ENCODE data around the gene CCNI.
A peak's percentile ranks its signal among the peaks of the same experiment; 100 is the strongest.
"Not testable (repeated sequence)": the region's sequence is repeated elsewhere in the genome, so short reads cannot be mapped to it uniquely, and the experiment has no call there.

CCNI gene

GRCh38 chr4:77080806-77081205 lies 5.0 kb upstream of the CCNI start:
- not testable (repeated sequence) for DNase-seq

- no peak for DNase-seq
These were observed 3.5 kb upstream of the CCNI start for GRCh38 chr4:77079281-77079680.

DNA sequence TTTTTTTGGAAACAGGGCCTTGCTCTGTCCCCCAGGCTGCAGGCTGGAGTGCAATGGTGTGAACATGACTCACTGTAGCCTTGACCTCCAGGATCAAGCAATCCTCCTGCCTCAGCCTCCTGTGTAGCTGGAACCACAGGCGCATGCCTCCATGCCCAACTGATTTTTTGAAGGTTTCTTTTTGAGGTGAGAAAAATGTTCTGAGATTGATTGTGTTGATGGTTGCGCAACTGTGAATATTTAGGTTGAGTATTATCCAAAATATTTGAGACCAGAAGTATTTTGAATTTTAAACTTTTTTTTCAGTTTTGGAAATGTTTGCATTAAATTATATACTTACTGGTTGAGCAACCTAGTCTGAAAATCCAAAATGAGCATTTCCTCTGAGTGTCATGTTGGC lies 2.6 kb upstream of the CCNI start:
- DNase-seq, result no peak

- peak; percentile 17 to 24 for DNase-seq
These were observed 1.3 kb upstream of the CCNI start for GRCh38 chr4:77076889-77077635.

GRCh38 chr4:77074981-77075855 lies 571 bp downstream of the CCNI start:
- peak; percentile 75 to 79 for DNase-seq

DNA sequence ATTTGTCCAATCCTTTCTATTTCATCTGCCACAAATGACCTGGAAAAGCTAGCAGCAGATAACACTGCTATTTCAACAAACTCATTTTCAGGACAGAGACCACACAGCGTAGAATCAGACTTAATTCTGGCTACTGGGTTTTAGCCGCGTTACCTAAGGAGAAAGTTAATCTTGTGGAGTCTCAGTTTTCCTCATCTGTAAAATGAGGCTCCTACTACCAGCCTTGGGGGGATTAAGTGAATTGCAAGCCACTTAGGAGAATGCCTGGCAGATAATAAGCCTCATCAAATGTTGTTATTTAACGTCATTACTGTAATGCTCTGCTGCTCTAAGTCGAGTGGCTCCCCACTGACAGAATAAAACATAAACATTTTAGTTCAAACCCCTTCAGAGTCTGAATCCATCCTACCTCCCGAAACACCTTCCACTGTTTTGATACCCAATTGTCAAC lies 1.4 kb downstream of the CCNI start:
- no peak for DNase-seq

DNA sequence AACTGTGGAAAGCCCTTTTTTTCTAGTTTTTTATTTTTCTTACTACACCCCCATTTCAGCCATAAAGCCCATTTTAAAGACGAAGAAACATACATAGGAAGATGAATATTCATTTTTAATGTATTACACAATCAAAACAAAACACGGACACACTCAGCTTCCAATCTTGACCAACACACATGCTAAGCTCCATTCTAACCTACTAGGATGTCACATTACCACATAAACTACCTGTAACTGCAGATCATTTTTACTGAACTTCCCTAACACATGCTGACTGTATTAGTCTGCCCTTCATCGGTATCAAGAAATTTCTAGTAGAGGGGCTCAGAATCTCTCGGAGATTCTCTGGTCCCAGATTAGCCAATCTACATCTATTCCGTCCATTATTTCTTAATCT lies 1.8 kb downstream of the CCNI start:
- DNase-seq, result no peak

- DNase-seq, result no peak
These were observed 2.5 kb downstream of the CCNI start for GRCh38 chr4:77073106-77073809.

GRCh38 chr4:77072195-77072753 lies 3.5 kb downstream of the CCNI start:
- no peak for DNase-seq

DNA sequence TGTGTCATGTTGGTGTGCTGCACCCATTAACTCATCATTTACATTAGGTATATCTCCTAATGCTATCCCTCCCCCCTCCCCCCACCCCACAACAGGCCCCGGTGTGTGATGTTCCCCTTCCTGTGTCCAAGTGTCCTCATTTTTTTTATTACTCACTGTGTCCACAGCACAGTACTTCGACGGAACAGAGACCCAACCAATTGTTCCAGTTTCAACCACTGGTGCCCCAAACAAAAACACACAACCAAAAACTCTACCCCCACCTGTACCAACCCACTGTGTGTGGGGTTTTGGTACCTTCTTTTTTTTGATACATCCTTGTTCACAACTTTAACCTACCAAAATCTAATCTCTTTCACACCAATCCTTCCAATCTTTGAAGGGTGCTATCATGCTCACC lies 6.3 kb downstream of the CCNI start:
- DNase-seq, result not testable (repeated sequence)

DNA sequence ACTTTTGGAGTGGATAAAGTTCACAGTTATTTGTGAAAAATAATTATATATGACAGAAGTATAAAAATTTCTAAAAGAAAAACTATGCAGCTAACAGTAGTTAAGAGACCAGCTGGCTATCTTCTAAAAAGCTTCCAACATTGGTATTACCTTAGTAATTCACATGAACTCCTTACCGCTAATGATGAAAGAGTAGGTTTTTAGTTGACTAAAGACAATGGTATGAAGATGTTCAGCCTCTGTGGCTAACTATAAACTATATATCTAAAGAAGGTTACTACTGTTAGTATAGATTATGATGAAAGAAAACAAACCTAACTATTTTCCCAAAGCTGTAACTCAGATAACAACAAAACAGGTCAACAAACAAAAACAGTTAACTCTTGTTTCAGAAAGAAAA lies 10.4 kb downstream of the CCNI start:
- DNase-seq, result no peak

DNA sequence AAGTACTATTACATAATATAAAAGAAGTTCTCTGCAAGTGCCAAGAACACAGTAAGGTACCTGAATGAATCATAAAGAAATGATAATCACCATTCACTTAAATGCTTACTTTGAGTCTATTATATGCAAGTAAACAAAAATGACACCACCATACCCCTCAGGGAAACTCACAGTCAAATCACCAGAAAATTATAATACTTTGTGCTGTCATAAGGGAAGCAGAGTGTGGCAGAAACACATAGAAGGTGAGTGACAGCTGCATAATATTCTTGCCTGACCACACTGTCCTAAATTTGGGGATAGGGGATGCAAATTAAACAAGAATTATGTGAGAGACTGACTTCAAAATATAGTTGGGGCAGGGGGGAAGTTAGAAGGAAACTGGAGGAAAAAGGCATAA lies 12.9 kb downstream of the CCNI start:
- no peak for DNase-seq

- DNase-seq, result peak; percentile 71 to 76
These were observed 23.4 kb downstream of the CCNI start for GRCh38 chr4:77052352-77052751.

DNA sequence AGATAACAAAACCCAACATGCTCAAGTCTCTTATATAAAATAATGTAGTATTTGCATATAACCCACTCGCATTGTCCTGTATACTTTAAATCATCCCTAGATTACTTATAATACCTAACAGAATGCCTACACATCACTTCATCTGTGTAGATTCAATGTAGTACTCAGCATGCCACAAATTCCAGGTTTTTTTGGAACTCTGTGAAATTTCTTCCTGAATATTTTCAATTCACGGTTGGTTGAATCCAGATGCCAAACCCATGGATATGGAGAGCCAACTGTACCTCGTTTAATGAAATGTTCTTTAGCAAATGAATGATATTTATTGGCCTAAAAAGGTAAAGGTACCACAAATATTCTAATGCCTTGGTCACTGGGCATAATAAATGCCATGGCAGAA lies 24.8 kb downstream of the CCNI start:
- DNase-seq, result no peak

DNA sequence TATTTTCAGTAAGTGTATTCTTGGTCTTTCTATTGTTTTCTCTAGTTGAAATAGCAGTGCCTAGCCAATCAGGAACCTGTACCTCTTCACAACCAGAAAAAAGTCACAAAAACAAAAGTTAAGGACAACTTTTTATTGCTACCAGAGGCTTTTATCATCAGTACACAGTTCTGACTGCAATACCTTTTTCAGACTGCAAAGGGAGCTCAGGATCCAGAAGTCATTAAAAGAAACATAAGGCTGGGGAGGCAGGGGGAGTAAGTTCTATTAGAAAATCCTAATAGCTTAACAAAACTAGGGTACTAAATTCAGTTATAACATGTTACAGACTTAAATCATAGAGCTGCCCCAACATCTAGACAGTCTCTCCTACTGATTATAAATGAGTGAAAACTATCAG lies 28.8 kb downstream of the CCNI start:
- DNase-seq, result no peak

DNA sequence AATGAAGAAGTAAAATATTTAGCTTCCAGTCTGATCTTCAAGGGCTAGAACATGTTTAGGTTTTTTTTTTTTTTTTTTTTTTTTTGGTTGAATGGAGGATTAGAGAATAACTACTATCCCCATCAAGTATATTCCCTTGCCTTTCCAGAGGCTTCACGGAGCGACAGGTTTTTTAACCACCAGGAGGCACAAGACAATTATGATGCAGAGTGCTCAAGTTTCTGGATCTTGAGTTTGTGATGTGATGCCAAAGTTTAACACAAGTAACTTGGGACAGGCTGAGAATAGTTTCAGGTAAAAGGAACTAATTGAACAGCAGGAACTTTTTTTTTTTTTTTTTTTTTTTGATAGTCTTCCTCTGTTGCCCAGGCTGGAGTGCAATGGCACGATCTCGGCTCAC lies 30.3 kb downstream of the CCNI start:
- DNase-seq, result no peak

DNA sequence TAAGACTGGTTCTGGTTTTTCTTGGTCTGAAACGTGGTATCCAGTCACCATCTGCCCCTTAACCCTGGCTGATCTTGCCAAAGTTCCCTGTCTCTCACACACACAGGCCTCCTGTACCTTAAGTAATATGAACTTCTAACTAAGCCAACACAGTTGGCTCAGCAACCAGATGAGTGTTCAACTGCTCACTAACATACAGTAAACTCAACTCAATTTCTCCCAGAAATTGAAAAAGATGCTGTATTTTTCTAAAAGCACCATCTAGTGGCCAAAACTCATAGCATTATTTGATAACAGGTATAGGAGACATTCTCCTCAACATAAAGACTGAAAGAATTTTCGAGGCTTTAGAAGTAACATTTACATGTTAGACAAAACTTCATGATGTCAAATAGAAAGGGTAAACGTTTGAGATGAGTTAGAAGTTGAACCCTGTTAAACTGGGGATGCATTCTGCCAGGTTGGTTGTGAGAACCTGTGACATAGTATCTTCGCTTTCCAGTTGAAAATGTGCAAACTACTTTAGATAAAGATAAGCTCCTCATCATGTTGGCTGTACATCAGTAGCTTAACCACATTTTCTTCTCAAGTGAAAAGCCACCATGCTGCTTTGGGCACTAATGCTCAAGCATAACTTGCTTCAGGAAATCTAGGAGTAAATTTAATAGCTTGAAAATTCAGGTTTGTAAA lies 31.2 kb downstream of the CCNI start:
- no peak for DNase-seq

GRCh38 chr4:77043507-77044136 lies 32.2 kb downstream of the CCNI start:
- no peak for DNase-seq

GRCh38 chr4:77040854-77041725 lies 34.7 kb downstream of the CCNI start:
- no peak for DNase-seq

DNA sequence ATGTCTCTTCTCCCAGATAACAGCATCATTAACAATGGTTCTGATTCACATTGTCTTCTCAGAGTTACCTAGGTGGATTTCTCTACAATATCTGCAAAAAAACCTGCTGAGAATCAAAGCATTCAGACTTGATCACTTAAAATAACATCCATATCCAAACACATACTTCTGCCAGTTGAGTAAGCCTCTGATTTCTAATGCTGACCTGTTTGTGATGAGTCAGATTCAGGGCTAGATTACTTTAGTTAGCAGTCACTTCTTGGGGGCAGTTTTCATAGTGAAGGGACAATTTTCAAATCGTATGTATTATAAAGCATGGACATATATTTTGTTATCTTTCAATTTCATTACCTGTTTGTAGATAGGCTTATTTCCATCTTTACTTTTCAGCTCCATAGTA lies 35.5 kb downstream of the CCNI start:
- no peak for DNase-seq

DNA sequence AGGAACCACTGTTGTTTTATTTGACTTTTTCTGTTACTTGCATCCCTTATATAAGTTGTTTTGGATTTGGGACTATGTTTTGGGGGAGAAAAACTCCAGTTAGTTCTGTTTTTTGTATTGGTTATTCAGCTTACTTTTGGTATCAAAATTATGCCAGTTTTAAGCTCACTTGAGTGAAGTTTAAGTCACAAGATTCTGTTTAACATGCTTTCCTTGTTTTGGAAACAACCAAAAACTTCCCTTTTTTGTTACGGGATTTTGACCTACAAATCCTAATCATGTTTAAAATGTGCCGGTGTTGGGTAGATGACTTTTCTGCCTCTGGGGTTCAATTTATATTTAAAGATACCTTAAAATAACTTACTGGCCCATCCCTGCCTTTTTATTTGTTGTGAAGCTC lies 36.0 kb downstream of the CCNI start:
- DNase-seq, result no peak

Measured in activated CD4-positive, alpha-beta T cell treated with anti-CD3 and anti-CD28 coated beads, Interleukin-2, amount 50 U/mL, for 48 hours (primary cell).